GM23338 (cell line): Measurements from ENCODE around the gene HBQ1. TPM values are rescaled to one million over a fixed set of nuclear protein-coding genes. Genes with fewer than 3 reads are reported as not detected.

ENCODE experiments used
- ATAC-seq: fragments of 200-7000 bp; cut with Tn5 transposase; 3 replicates; pipeline ENCODE4 v1.9.1; 2020
- DNase-seq: peaks from one replicate; pipeline ENCODE4 v3.0.0-alpha.2; 2015; ENCODE audit warnings: low spot score
- H2AFZ ChIP-seq: fragments of 200-600 bp; sonication (generic); 2 replicates; pipeline ENCODE4 v1.8.0; 2016; ENCODE audit warnings: antibody characterized with exemption, mild to moderate bottlenecking, moderate library complexity
- H3F3A ChIP-seq: fragments of 200-600 bp; sonication (generic); replicated peaks from 2 replicates; pipeline ENCODE4 v1.8.0; 2017; ENCODE audit warnings: antibody characterized with exemption, mixed run types, low read depth
- H3K27ac ChIP-seq: fragments of 200-600 bp; sonication (generic); 2 replicates; pipeline ENCODE4 v1.6.1; 2016; ENCODE audit warnings: low read depth
- H3K27me3 ChIP-seq: fragments of 200-600 bp; sonication (generic); 2 replicates; pipeline ENCODE4 v1.8.0; 2016; ENCODE audit warnings: mild to moderate bottlenecking, mixed run types, moderate library complexity; ENCODE audit not compliant: insufficient read depth
- H3K36me3 ChIP-seq: fragments of 200-600 bp; sonication (generic); 2 replicates; pipeline ENCODE4 v1.8.0; 2016; ENCODE audit warnings: mild to moderate bottlenecking; ENCODE audit not compliant: insufficient read depth
- H3K4me1 ChIP-seq: fragments of 200-600 bp; sonication (generic); 2 replicates; pipeline ENCODE4 v1.8.0; 2016; ENCODE audit warnings: mild to moderate bottlenecking, moderate library complexity; ENCODE audit not compliant: insufficient read depth
- H3K4me2 ChIP-seq: fragments of 200-600 bp; sonication (generic); 2 replicates; pipeline ENCODE4 v1.7.1; 2017; ENCODE audit warnings: mixed run types
- H3K4me3 ChIP-seq: fragments of 200-600 bp; sonication (generic); 2 replicates; pipeline ENCODE4 v1.6.1; 2016; ENCODE audit warnings: mixed run types
- H3K79me2 ChIP-seq: fragments of 200-600 bp; sonication (generic); replicated peaks from 2 replicates; pipeline ENCODE4 v1.8.0; 2017; ENCODE audit warnings: mild to moderate bottlenecking; ENCODE audit not compliant: insufficient read depth
- H3K9me2 ChIP-seq: fragments of 200-600 bp; sonication (generic); 2 replicates; pipeline ENCODE4 v1.8.0; 2017; ENCODE audit not compliant: insufficient read depth
- H4K20me1 ChIP-seq: fragments of 200-600 bp; sonication (generic); replicated peaks from 2 replicates; pipeline ENCODE4 v1.8.0; 2017; ENCODE audit warnings: mild to moderate bottlenecking; ENCODE audit not compliant: insufficient read depth
- H3K27ac Mint-ChIP-seq: 2 replicates; pipeline ENCODE4 v1.8.0; 2020; ENCODE audit warnings: inconsistent platforms, mild to moderate bottlenecking, moderate library complexity, mixed read lengths
- H3K27me3 Mint-ChIP-seq: 3 replicates; pipeline ENCODE4 v1.8.0; 2022; ENCODE audit warnings: low read depth, mild to moderate bottlenecking, moderate library complexity, mixed read lengths, inconsistent platforms; ENCODE audit not compliant: insufficient read depth, poor library complexity
- H3K36me3 Mint-ChIP-seq: 3 replicates; pipeline ENCODE4 v1.8.0; 2021; ENCODE audit warnings: low read depth, mild to moderate bottlenecking, inconsistent platforms, moderate library complexity, mixed read lengths
- H3K4me1 Mint-ChIP-seq: 3 replicates; pipeline ENCODE4 v1.8.0; 2020; ENCODE audit warnings: mild to moderate bottlenecking, inconsistent platforms, mixed read lengths
- H3K4me3 Mint-ChIP-seq: 3 replicates; pipeline ENCODE4 v1.8.0; 2021; ENCODE audit warnings: moderate library complexity, mild to moderate bottlenecking, inconsistent platforms, mixed read lengths
- H3K9me3 Mint-ChIP-seq: 3 replicates; pipeline ENCODE4 v1.8.0; 2020; ENCODE audit warnings: moderate library complexity, mild to moderate bottlenecking, inconsistent platforms, mixed read lengths
- CREB1 ChIP-seq: fragments of 250-450 bp; sonication (Bioruptor Pico); IDR thresholded peaks from 2 replicates; pipeline ENCODE4 v1.5.0; 2020; ENCODE audit warnings: low read depth, mild to moderate bottlenecking, moderate library complexity
- EZH2 ChIP-seq: fragments of 200-600 bp; sonication (generic); IDR thresholded peaks from one replicate; pipeline ENCODE4 v1.8.0; 2017; ENCODE audit warnings: antibody characterized with exemption, mild to moderate bottlenecking, low read depth; ENCODE audit not compliant: unreplicated experiment
- EZH2phosphoT487 ChIP-seq: fragments of 200-600 bp; sonication (generic); IDR thresholded peaks from one replicate; pipeline ENCODE4 v1.8.1; 2018; ENCODE audit warnings: antibody characterized with exemption; ENCODE audit not compliant: unreplicated experiment
- JUNB ChIP-seq: IDR thresholded peaks from one replicate; pipeline ENCODE4 v1.6.1; 2016; ENCODE audit warnings: antibody characterized with exemption; ENCODE audit not compliant: unreplicated experiment
- NANOG ChIP-seq: IDR thresholded peaks from 2 replicates; pipeline ENCODE4 v1.6.1; 2016; ENCODE audit warnings: antibody characterized with exemption, borderline replicate concordance
- POLR2AphosphoS5 ChIP-seq: IDR thresholded peaks from 2 replicates; pipeline ENCODE4 v1.6.1; 2016; ENCODE audit warnings: antibody characterized with exemption, low read depth
- STAT1 ChIP-seq: IDR thresholded peaks from one replicate; pipeline ENCODE4 v1.6.1; 2016; ENCODE audit warnings: antibody characterized with exemption; ENCODE audit not compliant: unreplicated experiment
- ZNF331 ChIP-seq: fragments of 250-450 bp; sonication (Bioruptor Pico); IDR thresholded peaks from 2 replicates; pipeline ENCODE4 v1.5.0; 2020; ENCODE audit warnings: low read depth, mild to moderate bottlenecking, moderate library complexity
- polyA plus RNA-seq: library from polyadenylated mRNA; unstranded; fragments of >200 nt; fragmentation: Nextera tagmentation; extraction: Ambion mirVana; gene quantifications from 2 replicates; pipeline ENCODE4 v1.2.1, GENCODE V29; 2016
- total RNA-seq: library from RNA; depleted of rRNA; stranded (reverse); fragments of >200 nt; shearing (Covaris generic); gene quantifications from 2 replicates; pipeline ENCODE4 v1.2.3, GENCODE V29; 2014
- TF ChIP-seq, protein P1 (sequence below), 2 experiments: fragments of 200-600 bp in 1 of 2; sonication (generic) in 1 of 2; conservative IDR thresholded peaks; 2 replicates each; pipeline versions ENCODE4 v1.5.1 to v1.6.1; 2016 to 2017; ENCODE audit warnings: antibody characterized with exemption in 2 of 2, low read depth in 2 of 2, mild to moderate bottlenecking in 2 of 2, moderate library complexity in 1 of 2
- TF ChIP-seq, protein P2 (sequence below): IDR thresholded peaks from 2 replicates; pipeline ENCODE4 v1.6.1; 2016; ENCODE audit warnings: antibody characterized with exemption
- TF ChIP-seq, protein P3 (sequence below): IDR thresholded peaks from one replicate; pipeline ENCODE4 v1.6.1; 2018; ENCODE audit warnings: antibody characterized with exemption; ENCODE audit not compliant: unreplicated experiment
- TF ChIP-seq, protein P4 (sequence below): fragments of 250-450 bp; sonication (Bioruptor Pico); IDR thresholded peaks from 2 replicates; pipeline ENCODE4 v1.5.0; 2020; ENCODE audit warnings: mild to moderate bottlenecking, moderate library complexity

The HBQ1 gene
- total and polyA plus RNA-seq, 2 experiments from 2014 or later = 6.6 to 8.5 TPM

DNA sequence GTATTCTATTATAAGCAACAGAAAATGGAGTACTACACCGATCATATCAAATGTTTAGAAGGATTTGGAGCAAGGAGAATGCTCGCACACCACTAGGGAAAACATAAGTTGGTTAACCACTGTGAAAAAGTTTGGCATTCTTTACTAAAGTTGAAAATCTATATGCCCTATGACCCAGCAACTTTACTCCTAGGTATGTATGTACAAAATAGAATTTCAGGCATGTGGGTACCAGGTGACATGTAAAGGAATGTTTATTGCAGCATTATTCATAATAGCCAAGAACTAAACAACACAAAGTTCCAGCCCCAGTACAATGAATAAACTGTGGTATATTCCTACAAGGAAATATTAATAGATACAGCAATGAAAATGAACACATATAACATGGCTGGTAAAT is 33.6 kb upstream of the HBQ1 start:
- Histone ChIP-seq H4K20me1 (no peaks in the 10 kb centered on the region), H3K27me3 (peaks cover 18% of the 10 kb centered on the region; the same call in 1 of the 2 replicates), H3K4me2 (no peak overlapping the region), H3K4me3 (no peak overlapping the region), H3K4me1 (no peaks in the 10 kb centered on the region), H3K9me2 (no peaks in the 10 kb centered on the region), H3K27ac (no peak overlapping the region), H3K36me3 (no peaks in the 10 kb centered on the region), H3F3A (no peaks in the 10 kb centered on the region), H2AFZ (no peak overlapping the region), H3K79me2 (no peaks in the 10 kb centered on the region)
- Mint-ChIP-seq H3K4me3 (no peak overlapping the region), H3K27ac (no peak overlapping the region), H3K36me3 (no peaks in the 10 kb centered on the region; the same call in 2 of the 3 replicates), H3K27me3 (peaks cover 11% of the 10 kb centered on the region), H3K9me3 (no peaks in the 10 kb centered on the region; the same call in 2 of the 3 replicates), H3K4me1 (no peaks in the 10 kb centered on the region)
- TF ChIP-seq JUNB = no peak
- TF ChIP-seq, protein P1, sequence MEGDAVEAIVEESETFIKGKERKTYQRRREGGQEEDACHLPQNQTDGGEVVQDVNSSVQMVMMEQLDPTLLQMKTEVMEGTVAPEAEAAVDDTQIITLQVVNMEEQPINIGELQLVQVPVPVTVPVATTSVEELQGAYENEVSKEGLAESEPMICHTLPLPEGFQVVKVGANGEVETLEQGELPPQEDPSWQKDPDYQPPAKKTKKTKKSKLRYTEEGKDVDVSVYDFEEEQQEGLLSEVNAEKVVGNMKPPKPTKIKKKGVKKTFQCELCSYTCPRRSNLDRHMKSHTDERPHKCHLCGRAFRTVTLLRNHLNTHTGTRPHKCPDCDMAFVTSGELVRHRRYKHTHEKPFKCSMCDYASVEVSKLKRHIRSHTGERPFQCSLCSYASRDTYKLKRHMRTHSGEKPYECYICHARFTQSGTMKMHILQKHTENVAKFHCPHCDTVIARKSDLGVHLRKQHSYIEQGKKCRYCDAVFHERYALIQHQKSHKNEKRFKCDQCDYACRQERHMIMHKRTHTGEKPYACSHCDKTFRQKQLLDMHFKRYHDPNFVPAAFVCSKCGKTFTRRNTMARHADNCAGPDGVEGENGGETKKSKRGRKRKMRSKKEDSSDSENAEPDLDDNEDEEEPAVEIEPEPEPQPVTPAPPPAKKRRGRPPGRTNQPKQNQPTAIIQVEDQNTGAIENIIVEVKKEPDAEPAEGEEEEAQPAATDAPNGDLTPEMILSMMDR (conservative IDR thresholded peaks at IDR 0.05; ENCODE audit: low read depth in 2 of 2) = no peak
- no peak for TF ChIP-seq EZH2
- TF ChIP-seq POLR2AphosphoS5 = no peak
- no peak for TF ChIP-seq STAT1
- TF ChIP-seq, protein P2, sequence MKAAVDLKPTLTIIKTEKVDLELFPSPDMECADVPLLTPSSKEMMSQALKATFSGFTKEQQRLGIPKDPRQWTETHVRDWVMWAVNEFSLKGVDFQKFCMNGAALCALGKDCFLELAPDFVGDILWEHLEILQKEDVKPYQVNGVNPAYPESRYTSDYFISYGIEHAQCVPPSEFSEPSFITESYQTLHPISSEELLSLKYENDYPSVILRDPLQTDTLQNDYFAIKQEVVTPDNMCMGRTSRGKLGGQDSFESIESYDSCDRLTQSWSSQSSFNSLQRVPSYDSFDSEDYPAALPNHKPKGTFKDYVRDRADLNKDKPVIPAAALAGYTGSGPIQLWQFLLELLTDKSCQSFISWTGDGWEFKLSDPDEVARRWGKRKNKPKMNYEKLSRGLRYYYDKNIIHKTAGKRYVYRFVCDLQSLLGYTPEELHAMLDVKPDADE = no peak
- TF ChIP-seq NANOG = no peak
- TF ChIP-seq, protein P3, sequence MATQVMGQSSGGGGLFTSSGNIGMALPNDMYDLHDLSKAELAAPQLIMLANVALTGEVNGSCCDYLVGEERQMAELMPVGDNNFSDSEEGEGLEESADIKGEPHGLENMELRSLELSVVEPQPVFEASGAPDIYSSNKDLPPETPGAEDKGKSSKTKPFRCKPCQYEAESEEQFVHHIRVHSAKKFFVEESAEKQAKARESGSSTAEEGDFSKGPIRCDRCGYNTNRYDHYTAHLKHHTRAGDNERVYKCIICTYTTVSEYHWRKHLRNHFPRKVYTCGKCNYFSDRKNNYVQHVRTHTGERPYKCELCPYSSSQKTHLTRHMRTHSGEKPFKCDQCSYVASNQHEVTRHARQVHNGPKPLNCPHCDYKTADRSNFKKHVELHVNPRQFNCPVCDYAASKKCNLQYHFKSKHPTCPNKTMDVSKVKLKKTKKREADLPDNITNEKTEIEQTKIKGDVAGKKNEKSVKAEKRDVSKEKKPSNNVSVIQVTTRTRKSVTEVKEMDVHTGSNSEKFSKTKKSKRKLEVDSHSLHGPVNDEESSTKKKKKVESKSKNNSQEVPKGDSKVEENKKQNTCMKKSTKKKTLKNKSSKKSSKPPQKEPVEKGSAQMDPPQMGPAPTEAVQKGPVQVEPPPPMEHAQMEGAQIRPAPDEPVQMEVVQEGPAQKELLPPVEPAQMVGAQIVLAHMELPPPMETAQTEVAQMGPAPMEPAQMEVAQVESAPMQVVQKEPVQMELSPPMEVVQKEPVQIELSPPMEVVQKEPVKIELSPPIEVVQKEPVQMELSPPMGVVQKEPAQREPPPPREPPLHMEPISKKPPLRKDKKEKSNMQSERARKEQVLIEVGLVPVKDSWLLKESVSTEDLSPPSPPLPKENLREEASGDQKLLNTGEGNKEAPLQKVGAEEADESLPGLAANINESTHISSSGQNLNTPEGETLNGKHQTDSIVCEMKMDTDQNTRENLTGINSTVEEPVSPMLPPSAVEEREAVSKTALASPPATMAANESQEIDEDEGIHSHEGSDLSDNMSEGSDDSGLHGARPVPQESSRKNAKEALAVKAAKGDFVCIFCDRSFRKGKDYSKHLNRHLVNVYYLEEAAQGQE = no peak
- no peak for TF ChIP-seq CREB1 (CRISPR knock-in tag)
- TF ChIP-seq ZNF331 (CRISPR knock-in tag) = no peak
- TF ChIP-seq EZH2phosphoT487 = no peak
- TF ChIP-seq, protein P4, sequence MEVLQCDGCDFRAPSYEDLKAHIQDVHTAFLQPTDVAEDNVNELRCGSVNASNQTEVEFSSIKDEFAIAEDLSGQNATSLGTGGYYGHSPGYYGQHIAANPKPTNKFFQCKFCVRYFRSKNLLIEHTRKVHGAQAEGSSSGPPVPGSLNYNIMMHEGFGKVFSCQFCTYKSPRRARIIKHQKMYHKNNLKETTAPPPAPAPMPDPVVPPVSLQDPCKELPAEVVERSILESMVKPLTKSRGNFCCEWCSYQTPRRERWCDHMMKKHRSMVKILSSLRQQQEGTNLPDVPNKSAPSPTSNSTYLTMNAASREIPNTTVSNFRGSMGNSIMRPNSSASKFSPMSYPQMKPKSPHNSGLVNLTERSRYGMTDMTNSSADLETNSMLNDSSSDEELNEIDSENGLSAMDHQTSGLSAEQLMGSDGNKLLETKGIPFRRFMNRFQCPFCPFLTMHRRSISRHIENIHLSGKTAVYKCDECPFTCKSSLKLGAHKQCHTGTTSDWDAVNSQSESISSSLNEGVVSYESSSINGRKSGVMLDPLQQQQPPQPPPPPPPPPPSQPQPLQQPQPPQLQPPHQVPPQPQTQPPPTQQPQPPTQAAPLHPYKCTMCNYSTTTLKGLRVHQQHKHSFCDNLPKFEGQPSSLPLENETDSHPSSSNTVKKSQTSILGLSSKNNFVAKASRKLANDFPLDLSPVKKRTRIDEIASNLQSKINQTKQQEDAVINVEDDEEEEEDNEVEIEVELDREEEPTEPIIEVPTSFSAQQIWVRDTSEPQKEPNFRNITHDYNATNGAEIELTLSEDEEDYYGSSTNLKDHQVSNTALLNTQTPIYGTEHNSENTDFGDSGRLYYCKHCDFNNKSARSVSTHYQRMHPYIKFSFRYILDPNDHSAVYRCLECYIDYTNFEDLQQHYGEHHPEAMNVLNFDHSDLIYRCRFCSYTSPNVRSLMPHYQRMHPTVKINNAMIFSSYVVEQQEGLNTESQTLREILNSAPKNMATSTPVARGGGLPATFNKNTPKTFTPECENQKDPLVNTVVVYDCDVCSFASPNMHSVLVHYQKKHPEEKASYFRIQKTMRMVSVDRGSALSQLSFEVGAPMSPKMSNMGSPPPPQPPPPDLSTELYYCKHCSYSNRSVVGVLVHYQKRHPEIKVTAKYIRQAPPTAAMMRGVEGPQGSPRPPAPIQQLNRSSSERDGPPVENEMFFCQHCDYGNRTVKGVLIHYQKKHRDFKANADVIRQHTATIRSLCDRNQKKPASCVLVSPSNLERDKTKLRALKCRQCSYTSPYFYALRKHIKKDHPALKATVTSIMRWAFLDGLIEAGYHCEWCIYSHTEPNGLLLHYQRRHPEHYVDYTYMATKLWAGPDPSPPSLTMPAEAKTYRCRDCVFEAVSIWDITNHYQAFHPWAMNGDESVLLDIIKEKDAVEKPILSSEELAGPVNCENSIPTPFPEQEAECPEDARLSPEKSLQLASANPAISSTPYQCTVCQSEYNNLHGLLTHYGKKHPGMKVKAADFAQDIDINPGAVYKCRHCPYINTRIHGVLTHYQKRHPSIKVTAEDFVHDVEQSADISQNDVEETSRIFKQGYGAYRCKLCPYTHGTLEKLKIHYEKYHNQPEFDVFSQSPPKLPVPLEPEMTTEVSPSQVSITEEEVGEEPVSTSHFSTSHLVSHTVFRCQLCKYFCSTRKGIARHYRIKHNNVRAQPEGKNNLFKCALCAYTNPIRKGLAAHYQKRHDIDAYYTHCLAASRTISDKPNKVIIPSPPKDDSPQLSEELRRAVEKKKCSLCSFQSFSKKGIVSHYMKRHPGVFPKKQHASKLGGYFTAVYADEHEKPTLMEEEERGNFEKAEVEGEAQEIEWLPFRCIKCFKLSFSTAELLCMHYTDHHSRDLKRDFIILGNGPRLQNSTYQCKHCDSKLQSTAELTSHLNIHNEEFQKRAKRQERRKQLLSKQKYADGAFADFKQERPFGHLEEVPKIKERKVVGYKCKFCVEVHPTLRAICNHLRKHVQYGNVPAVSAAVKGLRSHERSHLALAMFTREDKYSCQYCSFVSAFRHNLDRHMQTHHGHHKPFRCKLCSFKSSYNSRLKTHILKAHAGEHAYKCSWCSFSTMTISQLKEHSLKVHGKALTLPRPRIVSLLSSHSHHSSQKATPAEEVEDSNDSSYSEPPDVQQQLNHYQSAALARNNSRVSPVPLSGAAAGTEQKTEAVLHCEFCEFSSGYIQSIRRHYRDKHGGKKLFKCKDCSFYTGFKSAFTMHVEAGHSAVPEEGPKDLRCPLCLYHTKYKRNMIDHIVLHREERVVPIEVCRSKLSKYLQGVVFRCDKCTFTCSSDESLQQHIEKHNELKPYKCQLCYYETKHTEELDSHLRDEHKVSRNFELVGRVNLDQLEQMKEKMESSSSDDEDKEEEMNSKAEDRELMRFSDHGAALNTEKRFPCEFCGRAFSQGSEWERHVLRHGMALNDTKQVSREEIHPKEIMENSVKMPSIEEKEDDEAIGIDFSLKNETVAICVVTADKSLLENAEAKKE (CRISPR knock-in tag) = no peak
- ATAC-seq (no peak), DNase-seq (no peak)
